ENCODE results near the gene ANXA4. TPM values are rescaled to one million over a fixed set of nuclear protein-coding genes. Genes with fewer than 3 reads are reported as not detected.
A peak's percentile ranks its signal among the peaks of the same experiment; 100 is the strongest.
"Not testable (repeated sequence)": the region's sequence is repeated elsewhere in the genome, so short reads cannot be mapped to it uniquely, and the experiment has no call there.

Gene ANXA4
- total RNA-seq, 3 donors from 2014 or later, result 9.6 to 12.4 (median 11.2) TPM

DNA sequence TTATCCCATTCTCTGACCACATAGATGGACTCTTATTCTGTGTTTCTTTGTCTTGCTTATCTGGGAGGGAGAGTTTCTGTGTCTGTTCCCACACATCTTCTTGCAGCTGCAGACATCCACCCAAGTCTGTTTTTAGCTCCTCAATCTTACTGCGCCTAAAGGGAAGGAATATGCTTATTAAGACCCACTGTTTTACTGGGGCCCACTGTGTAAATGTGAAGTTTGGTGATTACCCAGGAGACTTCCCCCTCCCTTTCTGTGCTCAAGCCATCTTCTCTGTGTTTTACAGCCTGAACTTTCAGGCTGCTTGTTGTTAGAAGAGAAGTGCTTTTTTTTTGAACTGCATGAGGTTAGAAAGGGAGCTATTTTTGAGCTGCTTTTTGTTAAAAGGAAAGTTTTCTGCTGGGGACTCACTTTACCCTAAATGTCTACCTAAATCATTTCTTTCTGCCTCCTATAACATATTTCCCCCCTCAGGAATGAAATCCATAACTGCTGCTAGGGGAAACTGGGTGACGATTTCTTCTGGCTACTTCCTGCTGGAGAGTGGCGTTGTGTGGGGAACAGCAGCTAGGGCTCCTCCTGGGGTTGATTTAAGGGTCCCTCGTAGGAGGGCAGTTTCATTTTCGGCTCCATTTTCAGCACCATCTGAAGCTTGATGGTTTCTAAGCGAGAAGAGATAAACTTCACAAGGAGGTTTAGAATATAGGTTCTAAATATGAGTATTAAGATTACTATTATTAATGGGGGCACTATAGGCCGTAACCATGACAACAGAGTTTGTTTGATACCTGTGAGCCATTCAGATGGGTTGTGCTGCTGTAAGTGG is 48.1 kb downstream of the ANXA4 start:
- Mint-ChIP-seq H3K9me3 (no peaks in the 10 kb centered on the region), H3K27me3 (ENCODE audit: low read depth) (no peaks in the 10 kb centered on the region), H3K36me3 (ENCODE audit: insufficient read depth) (peaks cover 14% of the 10 kb centered on the region), H3K4me1 (ENCODE audit: low read depth) (peaks cover 9% of the 10 kb centered on the region), H3K4me3 (peak overlapping the region; percentile 5)
- ATAC-seq (peak in 1 of 2 donors; percentile 28), DNase-seq (no peak)

DNA sequence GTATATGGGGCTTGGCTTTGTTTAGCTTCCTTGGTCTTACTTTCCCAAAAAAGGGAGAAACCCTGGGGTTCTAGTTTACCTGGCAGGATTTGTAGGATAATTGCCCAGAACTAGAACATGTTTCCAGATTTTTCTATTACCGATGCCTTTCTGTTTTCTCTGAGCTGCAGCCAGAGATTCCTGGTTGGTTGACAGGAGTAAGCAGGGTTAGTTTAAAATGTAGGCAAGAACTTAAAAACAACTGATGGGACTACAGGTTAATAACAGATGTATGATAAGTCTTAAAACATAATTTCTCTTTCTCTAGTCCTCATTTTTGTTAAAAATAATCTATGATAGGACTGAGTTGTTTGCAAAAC is 48.6 kb downstream of the ANXA4 start:
- Mint-ChIP-seq H3K36me3 (ENCODE audit: insufficient read depth) (peaks cover 13% of the 10 kb centered on the region), H3K4me3 (no peak overlapping the region), H3K9me3 (no peaks in the 10 kb centered on the region), H3K27me3 (ENCODE audit: low read depth) (no peaks in the 10 kb centered on the region), H3K4me1 (ENCODE audit: low read depth) (peaks cover 9% of the 10 kb centered on the region)
- no peak for ATAC-seq
- DNase-seq, result no peak

- no peak for DNase-seq
- H3K36me3 Mint-ChIP-seq (ENCODE audit: insufficient read depth), result peaks cover 11% of the 10 kb centered on the region
- no peaks in the 10 kb centered on the region for H3K27me3 Mint-ChIP-seq (ENCODE audit: low read depth)
- H3K4me1 Mint-ChIP-seq (ENCODE audit: low read depth), result peaks cover 9% of the 10 kb centered on the region
- H3K9me3 Mint-ChIP-seq, result no peaks in the 10 kb centered on the region
- no peak for ATAC-seq
- H3K4me3 Mint-ChIP-seq, result no peak overlapping the region
These were observed 49.1 kb downstream of the ANXA4 start for GRCh38 chr2:69791045-69791444.

DNA sequence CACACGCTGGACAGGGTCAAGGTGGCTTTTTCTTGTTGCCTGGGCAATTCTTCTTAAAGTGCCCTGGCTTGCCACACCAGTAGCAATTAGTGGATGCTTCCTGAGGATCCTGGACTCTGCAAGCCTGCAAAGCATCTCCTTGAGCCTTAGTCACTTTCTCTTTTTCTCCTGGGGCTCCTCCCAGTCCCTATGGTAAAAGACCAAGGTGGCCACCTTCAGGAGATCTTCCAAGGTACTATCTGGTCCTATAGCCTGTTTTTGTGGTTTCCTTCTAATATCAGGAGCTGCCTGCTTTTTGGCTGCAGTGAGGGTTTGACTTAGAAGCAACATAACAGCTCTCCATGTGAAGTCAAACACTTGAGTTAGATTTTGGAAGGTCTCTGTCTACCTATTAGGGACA is 54.2 kb downstream of the ANXA4 start:
- H3K36me3 Mint-ChIP-seq (ENCODE audit: insufficient read depth), result peaks cover 3% of the 10 kb centered on the region
- H3K4me3 Mint-ChIP-seq, result no peak overlapping the region
- no peaks in the 10 kb centered on the region for H3K9me3 Mint-ChIP-seq
- ATAC-seq (no peak), DNase-seq (no peak)
- no peaks in the 10 kb centered on the region for H3K27me3 Mint-ChIP-seq (ENCODE audit: low read depth)
- peaks cover 3% of the 10 kb centered on the region for H3K4me1 Mint-ChIP-seq (ENCODE audit: low read depth)

GRCh38 chr2:69797235-69797634 is 55.3 kb downstream of the ANXA4 start:
- peaks cover 5% of the 10 kb centered on the region for H3K4me1 Mint-ChIP-seq (ENCODE audit: low read depth)
- DNase-seq, result no peak
- no peaks in the 10 kb centered on the region for H3K9me3 Mint-ChIP-seq
- H3K36me3 Mint-ChIP-seq (ENCODE audit: insufficient read depth), result peaks cover 3% of the 10 kb centered on the region
- no peak overlapping the region for H3K4me3 Mint-ChIP-seq
- H3K27me3 Mint-ChIP-seq (ENCODE audit: low read depth), result no peaks in the 10 kb centered on the region
- no peak for ATAC-seq

- no peaks in the 10 kb centered on the region for H3K27me3 Mint-ChIP-seq (ENCODE audit: low read depth)
- ATAC-seq (no peak), DNase-seq (no peak)
- peaks cover 5% of the 10 kb centered on the region for H3K4me1 Mint-ChIP-seq (ENCODE audit: low read depth)
- H3K4me3 Mint-ChIP-seq, result no peak overlapping the region
- H3K9me3 Mint-ChIP-seq, result no peaks in the 10 kb centered on the region
- peaks cover 3% of the 10 kb centered on the region for H3K36me3 Mint-ChIP-seq (ENCODE audit: insufficient read depth)
These were observed 55.9 kb downstream of the ANXA4 start for GRCh38 chr2:69797836-69798289.

- Mint-ChIP-seq H3K4me3 (no peak overlapping the region), H3K27me3 (ENCODE audit: low read depth) (no peaks in the 10 kb centered on the region), H3K36me3 (ENCODE audit: insufficient read depth) (peaks cover 3% of the 10 kb centered on the region), H3K4me1 (ENCODE audit: low read depth) (peaks cover 8% of the 10 kb centered on the region), H3K9me3 (no peaks in the 10 kb centered on the region)
- ATAC-seq (no peak), DNase-seq (no peak)
These were observed 56.5 kb downstream of the ANXA4 start for GRCh38 chr2:69798290-69798908.

DNA sequence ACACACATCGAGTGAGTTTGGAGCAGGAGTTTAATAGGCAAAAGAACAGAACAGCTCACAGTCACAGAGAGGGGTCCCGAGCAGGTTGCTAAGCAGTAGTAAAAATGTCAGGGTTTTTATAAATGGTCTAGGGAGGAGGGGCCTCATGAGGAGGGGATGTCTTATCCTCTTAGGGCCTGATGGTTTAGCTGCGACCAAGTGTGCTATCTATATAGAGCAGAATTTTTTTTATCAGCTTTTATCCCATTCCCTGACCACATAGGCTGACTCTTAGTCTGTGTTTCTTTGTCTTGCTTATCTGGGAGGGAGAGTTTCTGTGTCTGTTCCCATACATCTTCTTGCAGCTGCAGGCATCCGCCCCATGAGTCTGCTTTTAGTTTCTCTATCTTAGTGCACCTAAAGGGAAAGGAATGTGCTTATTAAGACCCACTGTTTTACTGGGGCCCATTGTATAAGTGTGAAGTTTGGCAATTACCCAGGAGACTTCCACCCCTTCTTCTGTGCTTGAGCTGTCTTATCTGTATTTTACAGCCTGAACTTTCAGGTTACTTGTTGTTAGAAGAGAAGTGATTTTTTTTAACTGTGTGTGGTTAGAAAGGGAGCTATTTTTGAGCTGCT is 57.1 kb downstream of the ANXA4 start:
- Mint-ChIP-seq H3K36me3 (ENCODE audit: insufficient read depth) (peaks cover 3% of the 10 kb centered on the region), H3K4me3 (no peak overlapping the region), H3K4me1 (ENCODE audit: low read depth) (peaks cover 12% of the 10 kb centered on the region), H3K9me3 (no peaks in the 10 kb centered on the region), H3K27me3 (ENCODE audit: low read depth) (no peaks in the 10 kb centered on the region)
- ATAC-seq (peak in 1 of 2 donors; percentile 28), DNase-seq (no peak)

DNA sequence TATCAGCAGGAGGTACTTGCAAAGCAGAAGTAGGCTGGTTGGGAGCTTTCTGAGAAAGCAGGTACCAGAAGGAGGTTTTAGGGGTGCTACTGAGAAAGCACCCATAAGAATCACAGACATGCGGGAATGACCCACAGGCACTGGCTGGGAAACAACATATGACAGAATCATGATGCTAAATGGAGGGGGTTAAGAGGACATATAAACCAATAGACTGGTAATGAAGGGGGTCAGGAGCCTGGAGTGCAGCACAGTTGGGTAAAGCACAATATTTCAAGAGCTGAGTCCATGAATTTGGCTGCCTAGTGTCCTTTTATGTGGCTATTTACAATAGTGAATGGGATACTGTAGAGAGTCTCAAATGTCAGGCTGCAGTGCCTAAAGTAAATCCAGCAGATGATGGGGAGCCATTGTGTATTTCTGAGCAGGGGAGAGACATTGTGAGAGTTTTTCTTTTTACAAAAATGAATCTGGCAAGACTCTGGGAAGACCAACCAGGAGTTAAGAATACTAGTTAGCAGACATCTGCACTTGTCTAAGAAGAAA is 59.9 kb downstream of the ANXA4 start:
- peaks cover 9% of the 10 kb centered on the region for H3K36me3 Mint-ChIP-seq (ENCODE audit: insufficient read depth)
- H3K27me3 Mint-ChIP-seq (ENCODE audit: low read depth), result no peaks in the 10 kb centered on the region
- no peaks in the 10 kb centered on the region for H3K9me3 Mint-ChIP-seq
- no peak overlapping the region for H3K4me3 Mint-ChIP-seq
- peaks cover 20% of the 10 kb centered on the region for H3K4me1 Mint-ChIP-seq (ENCODE audit: low read depth)
- no peak for ATAC-seq
- DNase-seq, result no peak

DNA sequence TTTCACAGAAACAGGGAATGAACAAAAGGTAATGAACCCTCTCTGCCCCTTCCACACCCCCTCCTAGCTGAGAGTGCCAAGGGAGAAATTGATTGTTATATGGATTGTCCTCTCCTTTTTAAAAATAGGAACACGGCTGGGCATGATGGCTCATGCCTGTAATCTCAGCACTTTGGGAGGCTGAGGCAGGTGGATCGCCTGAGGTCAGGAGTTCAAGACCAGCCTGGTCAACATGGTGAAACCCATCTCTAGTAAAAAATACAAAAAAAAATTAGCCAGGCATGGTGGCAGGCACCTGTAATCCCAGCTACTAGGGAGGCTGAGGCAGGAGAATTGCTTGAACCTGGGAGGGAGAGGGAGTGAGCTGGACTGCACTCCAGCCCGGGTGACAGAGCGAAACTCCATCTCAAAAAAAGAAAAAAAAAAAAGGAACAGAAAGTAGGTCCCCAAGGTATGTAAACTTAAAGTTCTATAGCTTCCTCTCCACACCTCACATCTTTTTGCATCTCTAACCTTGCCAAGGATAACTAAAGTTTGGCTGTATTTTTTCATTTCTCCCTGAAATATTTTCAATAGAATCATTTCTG is 60.9 kb downstream of the ANXA4 start:
- not testable (repeated sequence) for DNase-seq; H3K4me3 Mint-ChIP-seq; H3K36me3 Mint-ChIP-seq (ENCODE audit: insufficient read depth); H3K27me3 Mint-ChIP-seq (ENCODE audit: low read depth); ATAC-seq; H3K9me3 Mint-ChIP-seq
- peaks cover 20% of the 10 kb centered on the region for H3K4me1 Mint-ChIP-seq (ENCODE audit: low read depth)

DNA sequence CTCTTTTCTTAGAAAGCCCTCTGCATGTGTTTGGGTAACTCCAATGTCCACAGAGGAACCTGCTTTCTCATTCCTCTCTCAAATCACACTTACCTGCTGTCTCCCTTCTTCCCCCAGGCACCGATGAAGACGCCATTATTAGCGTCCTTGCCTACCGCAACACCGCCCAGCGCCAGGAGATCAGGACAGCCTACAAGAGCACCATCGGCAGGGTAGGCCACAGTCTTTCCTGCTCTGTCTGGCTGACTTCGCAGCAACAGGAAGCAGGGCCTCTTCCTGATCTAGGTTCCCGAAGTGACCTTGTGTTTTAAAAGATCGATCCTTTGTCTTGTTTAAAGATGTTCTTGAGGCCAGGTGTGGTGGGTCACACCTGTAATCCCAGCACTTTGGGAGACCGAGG is 62.5 kb downstream of the ANXA4 start:
- Mint-ChIP-seq H3K27me3 (ENCODE audit: low read depth) (no peaks in the 10 kb centered on the region), H3K4me1 (ENCODE audit: low read depth) (peaks cover 16% of the 10 kb centered on the region), H3K9me3 (no peaks in the 10 kb centered on the region), H3K36me3 (ENCODE audit: insufficient read depth) (peaks cover 9% of the 10 kb centered on the region), H3K4me3 (no peak overlapping the region)
- no peak for ATAC-seq
- DNase-seq, result no peak

DNA sequence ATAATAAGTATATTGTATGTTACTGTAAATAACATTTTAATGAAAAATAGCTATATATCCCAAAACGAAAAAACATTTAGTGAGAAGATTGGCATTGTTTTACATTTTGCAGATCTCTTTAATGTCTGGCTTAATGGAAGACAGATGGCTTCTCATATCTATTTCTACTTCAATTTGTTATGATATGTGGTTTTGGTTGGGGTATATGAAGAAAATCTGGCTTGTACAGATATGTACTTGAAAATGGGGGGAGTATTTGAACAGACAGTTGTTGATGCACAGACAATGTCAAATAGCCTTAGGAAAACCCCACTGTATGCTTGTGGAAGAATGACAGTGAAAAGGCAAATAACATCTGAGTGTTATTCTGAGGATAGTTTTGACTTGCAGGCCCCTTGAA is 64.0 kb downstream of the ANXA4 start:
- DNase-seq (no peak), ATAC-seq (no peak)
- Mint-ChIP-seq H3K27me3 (ENCODE audit: low read depth) (no peaks in the 10 kb centered on the region), H3K4me3 (no peak overlapping the region), H3K36me3 (ENCODE audit: insufficient read depth) (peaks cover 6% of the 10 kb centered on the region), H3K4me1 (ENCODE audit: low read depth) (peaks cover 16% of the 10 kb centered on the region), H3K9me3 (no peaks in the 10 kb centered on the region)

DNA sequence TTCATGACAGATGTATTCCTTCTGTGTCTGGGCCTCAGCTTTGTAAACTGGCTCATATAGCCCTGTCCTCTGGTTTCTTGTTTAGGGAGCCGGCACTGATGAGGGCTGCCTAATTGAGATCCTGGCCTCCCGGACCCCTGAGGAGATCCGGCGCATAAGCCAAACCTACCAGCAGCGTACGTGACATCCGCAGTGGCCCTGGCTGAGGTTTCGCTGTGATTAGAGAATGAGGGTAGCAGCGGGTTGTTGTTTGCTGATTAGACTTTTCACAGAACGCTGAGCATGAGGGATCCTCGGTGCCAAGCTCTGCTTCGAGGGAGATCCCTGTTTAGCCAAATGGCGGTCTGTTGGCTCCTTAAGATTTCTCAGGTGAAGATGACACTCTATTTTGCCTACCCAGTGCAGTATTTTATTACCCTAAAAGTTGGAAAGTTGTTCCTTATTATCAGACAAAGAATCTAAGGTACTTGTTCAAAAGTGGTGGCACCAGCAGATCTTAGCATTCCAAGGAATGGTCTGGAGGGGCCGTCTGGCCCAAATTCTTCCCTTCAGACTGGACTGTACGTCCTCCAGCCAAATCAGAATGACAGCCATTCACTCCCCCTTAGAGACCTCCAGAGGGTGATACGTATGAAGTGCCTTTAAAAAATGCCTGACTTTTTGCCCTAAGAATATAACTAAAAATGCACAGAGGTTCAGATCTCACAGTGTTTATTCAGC is 66.0 kb downstream of the ANXA4 start:
- Mint-ChIP-seq H3K9me3 (no peaks in the 10 kb centered on the region), H3K4me3 (no peak overlapping the region), H3K4me1 (ENCODE audit: low read depth) (peaks cover 15% of the 10 kb centered on the region), H3K36me3 (ENCODE audit: insufficient read depth) (peaks cover 10% of the 10 kb centered on the region), H3K27me3 (ENCODE audit: low read depth) (no peaks in the 10 kb centered on the region)
- DNase-seq, result no peak
- no peak for ATAC-seq

GRCh38 chr2:69810550-69810949 is 68.6 kb downstream of the ANXA4 start:
- no peaks in the 10 kb centered on the region for H3K27me3 Mint-ChIP-seq (ENCODE audit: low read depth)
- H3K36me3 Mint-ChIP-seq (ENCODE audit: insufficient read depth), result peaks cover 7% of the 10 kb centered on the region
- DNase-seq, result no peak
- H3K9me3 Mint-ChIP-seq, result no peaks in the 10 kb centered on the region
- H3K4me3 Mint-ChIP-seq, result no peak overlapping the region
- no peaks in the 10 kb centered on the region for H3K4me1 Mint-ChIP-seq (ENCODE audit: low read depth)
- no peak for ATAC-seq

All from activated T-cell treated with anti-CD3 and anti-CD28 coated beads, Interleukin-2, amount 50 U/mL, for 4 hours (primary cell).